Panc1 (cell line): Measurements from ENCODE around the gene PPT1. TPM values are rescaled to one million over a fixed set of nuclear protein-coding genes. Genes with fewer than 3 reads are reported as not detected.

Source experiments
- ATAC-seq: fragments of 200-7000 bp; cut with Tn5 transposase; 2 replicates; pipeline ENCODE4 v1.9.1; 2020; ENCODE audit warnings: mild to moderate bottlenecking, moderate library complexity
- BruUV-seq: library from RNA; stranded (reverse); fragments of 400-500 nt; replicated peaks from 2 replicates; lab custom pipeline; 2021; lab: Mats Ljungman, UMichigan
- CTCF ChIA-PET: fragments of 300-600 bp; sonication (Branson Sonifier 250); formaldehyde crosslinking; loops from one replicate; lab custom pipeline; 2022; ENCODE audit warnings: antibody characterized with exemption; lab: Charles Lee
- POLR2A ChIA-PET: fragments of 300-600 bp; sonication (Branson Sonifier 250); formaldehyde crosslinking; loops from one replicate; lab custom pipeline; 2022; ENCODE audit warnings: antibody characterized with exemption; lab: Charles Lee
- DNase-seq: peaks from one replicate; pipeline ENCODE4 v3.0.0-alpha.2; 2010; ENCODE audit warnings: low read depth, low spot score
- H3K27ac ChIP-seq: 2 replicates; pipeline ENCODE4 v1.5.1; 2011; ENCODE audit warnings: mild to moderate bottlenecking, low read length, inconsistent platforms
- H3K27me3 ChIP-seq: fragments of 200-500 bp; sonication (Bioruptor generic); 2 replicates; pipeline ENCODE4 v1.6.0; 2014; ENCODE audit warnings: low read length, inconsistent platforms; ENCODE audit not compliant: control insufficient read depth, insufficient read depth
- H3K36me3 ChIP-seq: fragments of 200-500 bp; sonication (Bioruptor generic); 2 replicates; pipeline ENCODE4 v1.5.1; 2014; ENCODE audit warnings: inconsistent platforms, mild to moderate bottlenecking, low read length, moderate library complexity; ENCODE audit not compliant: control insufficient read depth, insufficient read depth
- H3K4me1 ChIP-seq: 2 replicates; pipeline ENCODE4 v1.5.1; 2011; ENCODE audit warnings: inconsistent platforms, mild to moderate bottlenecking, low read length, moderate library complexity; ENCODE audit not compliant: control insufficient read depth, insufficient read depth
- H3K4me3 ChIP-seq, 2 experiments: 2 replicates each; pipeline ENCODE4 v1.5.1; 2011 to 2012; ENCODE audit warnings: low read depth in 2 of 2, low read length in 2 of 2, mild to moderate bottlenecking in 2 of 2, inconsistent platforms in 1 of 2, moderate library complexity in 1 of 2
- H3K9me3 ChIP-seq: fragments of 200-500 bp; sonication (Bioruptor generic); 2 replicates; pipeline ENCODE4 v1.5.1; 2014; ENCODE audit warnings: low read depth, mild to moderate bottlenecking, inconsistent platforms, low read length, moderate library complexity; ENCODE audit not compliant: control insufficient read depth, insufficient read depth
- POLR2AphosphoS5 ChIP-seq: IDR thresholded peaks from 2 replicates; pipeline ENCODE4 v1.6.1; 2012; ENCODE audit warnings: mild to moderate bottlenecking, low read depth, low read length, moderate library complexity
- SIN3A ChIP-seq: IDR thresholded peaks from 2 replicates; pipeline ENCODE4 v1.6.1; 2012; ENCODE audit warnings: low read depth, mild to moderate bottlenecking, low read length, moderate library complexity, borderline replicate concordance; ENCODE audit not compliant: insufficient read depth
- TCF7L2 ChIP-seq: IDR thresholded peaks from 2 replicates; pipeline ENCODE4 v1.6.1; 2011; ENCODE audit warnings: mild to moderate bottlenecking, low read depth, low read length, inconsistent platforms
- in situ Hi-C: cut with HindIII; loops from 2 replicates; pipeline ENCODE4 v1.10.0; 2016; ENCODE audit warnings: low sequenced_read_pairs, low pct_unique_long_range_greater_than_20kb
- intact Hi-C: fragments of 100-400 bp; cut with micrococcal nuclease; formaldehyde crosslinking; loops from one replicate; pipeline ENCODE4 v1.10.0; 2022; ENCODE audit not compliant: unreplicated experiment
- total RNA-seq: library from RNA; stranded (reverse); gene quantifications from one replicate; pipeline ENCODE4 v1.2.1, GENCODE V29; 2021; ENCODE audit not compliant: unreplicated experiment
- TF ChIP-seq, protein P1 (sequence below), 2 experiments: IDR thresholded peaks; 2 replicates each; pipeline ENCODE4 v1.6.1; 2011 to 2012; ENCODE audit warnings: low read depth in 2 of 2, control low read depth in 1 of 2, low read length in 1 of 2, mild to moderate bottlenecking in 1 of 2, moderate library complexity in 1 of 2; ENCODE audit not compliant: insufficient read depth in 1 of 2
- TF ChIP-seq, protein P2 (sequence below): fragments of 450-650 bp; IDR thresholded peaks from 2 replicates; pipeline ENCODE4 v1.5.1; 2017; ENCODE audit warnings: mild to moderate bottlenecking

PPT1 gene
- total RNA-seq, 1 experiment from 2014 or later, result 158 TPM

DNA sequence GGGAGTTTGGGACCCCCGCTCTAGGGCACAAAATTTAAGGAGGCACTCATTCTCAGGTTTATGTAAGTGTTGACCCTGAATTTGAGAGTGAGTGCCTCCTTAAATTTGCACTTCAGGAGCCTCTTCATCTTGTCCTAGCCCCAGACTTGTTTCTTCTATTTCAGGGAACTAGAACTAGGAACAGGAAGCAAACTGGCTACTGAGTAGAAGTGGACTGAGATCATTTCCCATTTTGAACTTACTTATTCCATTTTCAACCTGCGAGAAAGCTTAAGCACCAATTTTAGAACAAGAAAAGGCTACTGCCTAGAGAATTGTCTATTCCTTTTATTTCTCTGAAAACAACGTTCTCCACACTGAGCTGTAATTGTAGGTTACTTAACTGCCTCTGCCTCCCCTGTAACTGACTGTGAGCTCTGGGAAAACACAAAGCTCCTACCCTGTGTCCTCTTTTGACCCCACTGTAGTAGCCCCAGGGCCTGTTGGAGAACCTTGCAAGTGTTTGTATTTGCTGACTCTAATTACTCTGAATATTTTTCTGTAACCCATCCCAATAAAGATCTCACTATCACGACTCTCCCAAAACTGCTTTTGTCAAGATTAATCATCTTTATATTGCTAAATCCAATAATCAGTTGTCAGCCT, 2.5 kb downstream of the PPT1 start:
- H3K27ac ChIP-seq, result no peak overlapping the region
- peaks cover 6% of the 10 kb centered on the region; the same call in 1 of the 2 replicates for H3K36me3 ChIP-seq
- ATAC-seq, result no peak
- ChIA-PET CTCF (interaction anchor here (0.6 kb wide), 1 partner anchor 26 kb away, joined by 5 read pairs; no protein-coding TSS in a partner anchor), POLR2A (no interaction called here)
- H3K27me3 ChIP-seq, result no peaks in the 10 kb centered on the region
- BruUV-seq, result no TSS peak
- H3K4me1 ChIP-seq, result peaks cover 12% of the 10 kb centered on the region
- in situ Hi-C loops (no loop called here), intact Hi-C loops (no loop called here)
- TF ChIP-seq SIN3A (no peak), POLR2AphosphoS5 (no peak), TCF7L2 (no peak)
- TF ChIP-seq, protein P1, sequence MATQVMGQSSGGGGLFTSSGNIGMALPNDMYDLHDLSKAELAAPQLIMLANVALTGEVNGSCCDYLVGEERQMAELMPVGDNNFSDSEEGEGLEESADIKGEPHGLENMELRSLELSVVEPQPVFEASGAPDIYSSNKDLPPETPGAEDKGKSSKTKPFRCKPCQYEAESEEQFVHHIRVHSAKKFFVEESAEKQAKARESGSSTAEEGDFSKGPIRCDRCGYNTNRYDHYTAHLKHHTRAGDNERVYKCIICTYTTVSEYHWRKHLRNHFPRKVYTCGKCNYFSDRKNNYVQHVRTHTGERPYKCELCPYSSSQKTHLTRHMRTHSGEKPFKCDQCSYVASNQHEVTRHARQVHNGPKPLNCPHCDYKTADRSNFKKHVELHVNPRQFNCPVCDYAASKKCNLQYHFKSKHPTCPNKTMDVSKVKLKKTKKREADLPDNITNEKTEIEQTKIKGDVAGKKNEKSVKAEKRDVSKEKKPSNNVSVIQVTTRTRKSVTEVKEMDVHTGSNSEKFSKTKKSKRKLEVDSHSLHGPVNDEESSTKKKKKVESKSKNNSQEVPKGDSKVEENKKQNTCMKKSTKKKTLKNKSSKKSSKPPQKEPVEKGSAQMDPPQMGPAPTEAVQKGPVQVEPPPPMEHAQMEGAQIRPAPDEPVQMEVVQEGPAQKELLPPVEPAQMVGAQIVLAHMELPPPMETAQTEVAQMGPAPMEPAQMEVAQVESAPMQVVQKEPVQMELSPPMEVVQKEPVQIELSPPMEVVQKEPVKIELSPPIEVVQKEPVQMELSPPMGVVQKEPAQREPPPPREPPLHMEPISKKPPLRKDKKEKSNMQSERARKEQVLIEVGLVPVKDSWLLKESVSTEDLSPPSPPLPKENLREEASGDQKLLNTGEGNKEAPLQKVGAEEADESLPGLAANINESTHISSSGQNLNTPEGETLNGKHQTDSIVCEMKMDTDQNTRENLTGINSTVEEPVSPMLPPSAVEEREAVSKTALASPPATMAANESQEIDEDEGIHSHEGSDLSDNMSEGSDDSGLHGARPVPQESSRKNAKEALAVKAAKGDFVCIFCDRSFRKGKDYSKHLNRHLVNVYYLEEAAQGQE (IDR thresholded peaks at IDR 0.05; ENCODE audit: insufficient read depth in 1 of 2, low read depth in 2 of 2, low read length in 1 of 2), result no peak
- TF ChIP-seq, protein P2, sequence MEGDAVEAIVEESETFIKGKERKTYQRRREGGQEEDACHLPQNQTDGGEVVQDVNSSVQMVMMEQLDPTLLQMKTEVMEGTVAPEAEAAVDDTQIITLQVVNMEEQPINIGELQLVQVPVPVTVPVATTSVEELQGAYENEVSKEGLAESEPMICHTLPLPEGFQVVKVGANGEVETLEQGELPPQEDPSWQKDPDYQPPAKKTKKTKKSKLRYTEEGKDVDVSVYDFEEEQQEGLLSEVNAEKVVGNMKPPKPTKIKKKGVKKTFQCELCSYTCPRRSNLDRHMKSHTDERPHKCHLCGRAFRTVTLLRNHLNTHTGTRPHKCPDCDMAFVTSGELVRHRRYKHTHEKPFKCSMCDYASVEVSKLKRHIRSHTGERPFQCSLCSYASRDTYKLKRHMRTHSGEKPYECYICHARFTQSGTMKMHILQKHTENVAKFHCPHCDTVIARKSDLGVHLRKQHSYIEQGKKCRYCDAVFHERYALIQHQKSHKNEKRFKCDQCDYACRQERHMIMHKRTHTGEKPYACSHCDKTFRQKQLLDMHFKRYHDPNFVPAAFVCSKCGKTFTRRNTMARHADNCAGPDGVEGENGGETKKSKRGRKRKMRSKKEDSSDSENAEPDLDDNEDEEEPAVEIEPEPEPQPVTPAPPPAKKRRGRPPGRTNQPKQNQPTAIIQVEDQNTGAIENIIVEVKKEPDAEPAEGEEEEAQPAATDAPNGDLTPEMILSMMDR, result no peak
- DNase-seq, result no peak
- H3K9me3 ChIP-seq, result no peaks in the 10 kb centered on the region
- H3K4me3 ChIP-seq, result no peak overlapping the region

DNA sequence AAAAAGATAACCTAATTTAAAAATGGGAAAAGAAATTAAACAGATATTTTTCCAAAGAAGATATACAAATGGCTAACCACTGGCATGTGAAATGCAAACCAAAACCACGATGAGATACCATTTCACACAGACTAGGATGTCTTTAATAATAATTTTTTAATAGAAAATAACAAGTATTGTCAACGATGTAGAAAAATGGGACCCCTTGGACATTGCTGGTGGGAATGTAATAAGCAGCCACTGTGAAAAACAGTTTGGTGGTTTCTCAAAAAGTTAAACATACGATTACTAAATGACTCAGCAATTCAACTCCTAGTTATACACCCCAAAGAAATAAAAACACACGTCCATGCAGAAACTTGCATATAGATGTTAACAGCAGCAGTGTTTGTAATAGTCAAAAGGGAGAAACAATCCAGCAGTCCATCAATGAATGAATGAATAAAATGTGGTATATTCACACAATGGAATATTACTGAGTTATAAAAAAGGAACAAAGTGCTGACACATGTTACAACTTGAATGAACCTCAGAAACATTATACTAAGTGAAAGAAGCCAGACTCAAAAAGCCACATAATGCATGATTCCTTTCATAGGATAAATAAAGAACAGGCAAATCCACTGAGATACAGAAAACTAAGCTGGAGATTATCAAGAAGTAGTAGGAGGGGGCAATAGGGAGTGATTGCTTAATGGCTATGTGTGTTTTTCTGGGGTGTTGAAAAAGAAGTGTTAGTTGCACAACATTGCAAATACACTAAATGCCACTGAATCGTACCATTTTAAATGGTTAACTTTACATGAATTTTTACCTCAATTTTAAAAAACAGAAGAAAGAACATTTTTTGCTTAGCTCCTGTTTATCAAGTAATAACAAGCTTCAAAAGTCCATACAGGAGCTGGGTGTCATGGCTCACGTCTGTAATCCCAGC, 4.1 kb downstream of the PPT1 start:
- Histone ChIP-seq H3K36me3 (peaks cover 8% of the 10 kb centered on the region), H3K27me3 (no peaks in the 10 kb centered on the region), H3K9me3 (no peaks in the 10 kb centered on the region), H3K27ac (no peak overlapping the region), H3K4me3 (no peak overlapping the region), H3K4me1 (peaks cover 12% of the 10 kb centered on the region)
- BruUV-seq, result no TSS peak
- intact Hi-C loops (no loop called here), in situ Hi-C loops (no loop called here)
- ChIA-PET POLR2A (interaction anchor here (0.5 kb wide), 1 partner anchor 63 kb away, joined by 7 read pairs; no protein-coding TSS in a partner anchor), CTCF (no interaction called here)
- no peak for TF ChIP-seq SIN3A
- no peak for TF ChIP-seq POLR2AphosphoS5
- TF ChIP-seq, protein P1 (IDR thresholded peaks at IDR 0.05; ENCODE audit: insufficient read depth in 1 of 2, low read depth in 2 of 2, low read length in 1 of 2), result no peak
- TF ChIP-seq TCF7L2, result no peak
- TF ChIP-seq, protein P2, result no peak
- DNase-seq (no peak), ATAC-seq (no peak)
